H1 (cell line): ENCODE results near the gene CDKL5. TPM values are rescaled to one million over a fixed set of nuclear protein-coding genes. Genes with fewer than 3 reads are reported as not detected.

Experiments used
- CTCF ChIA-PET: fragments of 300-600 bp; sonication (Branson Sonifier 250); formaldehyde crosslinking; loops from one replicate; lab custom pipeline; 2021; ENCODE audit not compliant: partially characterized antibody; lab: Charles Lee
- POLR2A ChIA-PET: fragments of 300-600 bp; sonication (Branson Sonifier 250); formaldehyde crosslinking; loops from one replicate; lab custom pipeline; 2021; ENCODE audit warnings: inconsistent platforms; ENCODE audit not compliant: partially characterized antibody; lab: Charles Lee
- DNase-seq, 2 experiments: peaks; one replicate each; pipeline versions ENCODE4 v3.0.0 to v3.0.0-alpha.2; 2010 to 2022; ENCODE audit warnings: low spot score in 2 of 2, low read depth in 1 of 2, mixed read lengths in 1 of 2
- FAIRE-seq: peaks from 2 replicates; lab custom pipeline; 2011; peaks lifted over from hg19 to GRCh38; lab: Jason Lieb, UNC
- H2AFZ ChIP-seq: 2 replicates; pipeline ENCODE4 v1.8.1; 2012; ENCODE audit warnings: low read length, inconsistent platforms
- H2AK5ac ChIP-seq: 2 replicates; pipeline ENCODE4 v1.6.1; 2013; ENCODE audit warnings: low read depth, low read length
- H2BK120ac ChIP-seq: replicated peaks from 2 replicates; pipeline ENCODE3; 2013; ENCODE audit warnings: low read depth, low read length, inconsistent platforms
- H2BK12ac ChIP-seq: 2 replicates; pipeline ENCODE4 v1.6.1; 2013; ENCODE audit warnings: low read depth, low read length
- H2BK15ac ChIP-seq: 2 replicates; pipeline ENCODE4 v1.6.1; 2013; ENCODE audit warnings: low read length
- H2BK20ac ChIP-seq: 2 replicates; pipeline ENCODE4 v1.6.1; 2013; ENCODE audit warnings: low read length
- H2BK5ac ChIP-seq: 2 replicates; pipeline ENCODE4 v1.6.1; 2013; ENCODE audit warnings: low read depth, low read length
- H3K14ac ChIP-seq: 2 replicates; pipeline ENCODE4 v1.6.1; 2013; ENCODE audit warnings: inconsistent platforms; ENCODE audit not compliant: insufficient read length
- H3K18ac ChIP-seq: 2 replicates; pipeline ENCODE4 v1.6.1; 2013; ENCODE audit warnings: low read length; ENCODE audit errors: extremely low read depth
- H3K23ac ChIP-seq: 2 replicates; pipeline ENCODE4 v1.6.1; 2013; ENCODE audit warnings: inconsistent platforms; ENCODE audit not compliant: insufficient read length
- H3K23me2 ChIP-seq: 2 replicates; pipeline ENCODE4 v1.6.1; 2013; ENCODE audit warnings: low read depth, low read length
- H3K27ac ChIP-seq: 2 replicates; pipeline ENCODE4 v1.6.1; 2011; ENCODE audit warnings: low read depth, low read length, inconsistent platforms
- H3K27me3 ChIP-seq, 4 experiments: replicated peaks in 1 of 4; 1 replicate in 1 of 4; 2 replicates in 3 of 4; pipeline versions ENCODE4 v1.6.1 to v1.8.1; 2011 to 2013; ENCODE audit warnings: low read length in 3 of 4, mild to moderate bottlenecking in 3 of 4, inconsistent platforms in 2 of 4, mixed read lengths in 2 of 4, moderate library complexity in 1 of 4; ENCODE audit not compliant: control insufficient read depth in 3 of 4, insufficient read depth in 3 of 4; ENCODE audit errors: extremely low read depth in 1 of 4
- H3K36me3 ChIP-seq, 4 experiments: 2 replicates each; pipeline versions ENCODE4 v1.6.1 to v1.8.1; 2011 to 2013; ENCODE audit warnings: mild to moderate bottlenecking in 4 of 4, low read length in 3 of 4, moderate library complexity in 2 of 4, control low read depth in 1 of 4, inconsistent platforms in 1 of 4; ENCODE audit not compliant: insufficient read depth in 4 of 4, control insufficient read depth in 2 of 4
- H3K4ac ChIP-seq: replicated peaks from 2 replicates; pipeline ENCODE3; 2013; ENCODE audit warnings: low read length, low read depth, mixed read lengths, inconsistent platforms; ENCODE audit not compliant: insufficient read length
- H3K4me1 ChIP-seq, 4 experiments: replicated peaks in 1 of 4; 1 replicate in 1 of 4; 2 replicates in 3 of 4; pipeline versions ENCODE4 v1.6.1 to v1.8.1; 2011 to 2013; ENCODE audit warnings: low read length in 3 of 4, inconsistent platforms in 2 of 4, mixed read lengths in 1 of 4; ENCODE audit not compliant: insufficient read depth in 4 of 4, control insufficient read depth in 3 of 4
- H3K4me2 ChIP-seq, 2 experiments: 2 replicates each; pipeline versions ENCODE4 v1.6.1 to v1.8.1; 2011 to 2013; ENCODE audit warnings: low read depth in 2 of 2, low read length in 2 of 2, control low read depth in 1 of 2, inconsistent platforms in 1 of 2, mild to moderate bottlenecking in 1 of 2; ENCODE audit not compliant: insufficient read depth in 1 of 2
- H3K4me3 ChIP-seq, 4 experiments: fragments of 200-600, 300-600 bp in 1 of 4; sonication (generic), shearing (Covaris generic), sonication (Bioruptor Twin) in 1 of 4; 2 replicates each; pipeline versions ENCODE4 v1.5.1 to v1.8.1; 2011 to 2016; ENCODE audit warnings: low read length in 4 of 4, low read depth in 3 of 4, control low read depth in 2 of 4, inconsistent platforms in 2 of 4, mild to moderate bottlenecking in 2 of 4, mixed read lengths in 1 of 4, moderate library complexity in 1 of 4; ENCODE audit not compliant: insufficient read depth in 2 of 4; ENCODE audit errors: extremely low read depth in 1 of 4
- H3K56ac ChIP-seq: replicated peaks from 2 replicates; pipeline ENCODE3; 2013; ENCODE audit warnings: low read depth, mild to moderate bottlenecking, mixed read lengths, low read length, inconsistent platforms; ENCODE audit not compliant: insufficient read length
- H3K79me1 ChIP-seq: 2 replicates; pipeline ENCODE4 v1.6.1; 2013; ENCODE audit warnings: low read depth, low read length, control low read depth
- H3K79me2 ChIP-seq, 2 experiments: 2 replicates each; pipeline versions ENCODE4 v1.6.1 to v1.8.1; 2012 to 2013; ENCODE audit warnings: low read length in 2 of 2, mild to moderate bottlenecking in 2 of 2, inconsistent platforms in 1 of 2; ENCODE audit not compliant: insufficient read depth in 2 of 2, control insufficient read depth in 1 of 2
- H3K9ac ChIP-seq, 4 experiments: replicated peaks in 1 of 4; 1 replicate in 1 of 4; 2 replicates in 3 of 4; pipeline versions ENCODE4 v1.6.1 to v1.8.1; 2011 to 2013; ENCODE audit warnings: low read depth in 3 of 4, low read length in 3 of 4, control low read depth in 2 of 4, mild to moderate bottlenecking in 2 of 4, moderate library complexity in 2 of 4, inconsistent platforms in 1 of 4; ENCODE audit errors: extremely low read depth in 1 of 4
- H3K9me3 ChIP-seq, 2 experiments: 2 replicates each; pipeline versions ENCODE4 v1.6.1 to v1.8.1; 2012 to 2013; ENCODE audit warnings: mild to moderate bottlenecking in 2 of 2, moderate library complexity in 2 of 2, control low read depth in 1 of 2, inconsistent platforms in 1 of 2, low read depth in 1 of 2, low read length in 1 of 2, mixed read lengths in 1 of 2; ENCODE audit not compliant: insufficient read depth in 2 of 2
- H4K20me1 ChIP-seq, 2 experiments: replicated peaks in 1 of 2; 2 replicates each; pipeline versions ENCODE3 to v1.8.1; 2011 to 2013; ENCODE audit warnings: inconsistent platforms in 2 of 2, low read length in 2 of 2, mild to moderate bottlenecking in 1 of 2; ENCODE audit not compliant: insufficient read depth in 2 of 2, control insufficient read depth in 1 of 2
- H4K5ac ChIP-seq: 2 replicates; pipeline ENCODE4 v1.6.1; 2013; ENCODE audit warnings: low read length, low read depth, mixed read lengths, inconsistent platforms; ENCODE audit not compliant: insufficient read length
- H4K8ac ChIP-seq: 2 replicates; pipeline ENCODE4 v1.8.0; 2013; ENCODE audit warnings: mild to moderate bottlenecking, moderate library complexity, low read length, inconsistent platforms; ENCODE audit not compliant: insufficient read depth; ENCODE audit errors: extremely low read depth
- H4K91ac ChIP-seq: replicated peaks from 2 replicates; pipeline ENCODE3; 2013; ENCODE audit warnings: low read length, mixed read lengths, inconsistent platforms; ENCODE audit not compliant: insufficient read length
- CTBP2 ChIP-seq: IDR thresholded peaks from 2 replicates; pipeline ENCODE4 v1.7.0; 2011; ENCODE audit warnings: borderline replicate concordance, mild to moderate bottlenecking, moderate library complexity, mixed read lengths, low read length; ENCODE audit not compliant: insufficient read depth, insufficient read length
- EGR1 ChIP-seq: IDR thresholded peaks from 2 replicates; pipeline ENCODE4 v1.6.1; 2011; ENCODE audit warnings: low read depth, low read length, borderline replicate concordance
- EP300 ChIP-seq, 2 experiments: IDR thresholded peaks; 1 replicate in 1 of 2; 2 replicates in 1 of 2; pipeline ENCODE4 v1.6.1; 2011 to 2012; ENCODE audit warnings: low read depth in 2 of 2, low read length in 2 of 2, mild to moderate bottlenecking in 2 of 2, borderline replicate concordance in 1 of 2, inconsistent platforms in 1 of 2, moderate library complexity in 1 of 2
- RAD21 ChIP-seq, 2 experiments: IDR thresholded peaks in 1 of 2; conservative IDR thresholded peaks in 1 of 2; 2 replicates each; pipeline ENCODE4 v1.6.1; 2011; ENCODE audit warnings: low read depth in 2 of 2, low read length in 2 of 2, improper control_type of control experiment in 1 of 2, inconsistent platforms in 1 of 2, mild to moderate bottlenecking in 1 of 2, moderate library complexity in 1 of 2
- SIRT6 ChIP-seq: IDR thresholded peaks from one replicate; pipeline ENCODE4 v1.7.1; 2012; ENCODE audit warnings: low read length, inconsistent platforms
- WGBS, 2 experiments: shearing (Covaris generic) in 1 of 2; methylation state at CpG; one replicate each; pipeline versions ENCODE4 v1.1.6 to v1.1.7; 2013 to 2015; ENCODE audit warnings: low lambda C conversion rate in 2 of 2, mixed read lengths in 2 of 2, inconsistent platforms in 1 of 2, low coverage in 1 of 2, missing lambda C conversion rate in 1 of 2; ENCODE audit not compliant: insufficient replicate concordance in 2 of 2, insufficient coverage in 1 of 2, insufficient read length in 1 of 2; ENCODE audit errors: extremely low coverage in 1 of 2, missing lambda C conversion rate in 1 of 2; 5-methylcytosine and 5-hydroxymethylcytosine counted together
- polyA plus RNA-seq, 7 experiments: library from polyadenylated mRNA; depleted of rRNA in 3 of 7; stranded (reverse) in 5 of 7; unstranded in 2 of 7; fragments of >200 nt in 5 of 7; fragments of 200-250 nt in 2 of 7; gene quantifications; 1 replicate in 5 of 7; 2 replicates in 1 of 7; 4 replicates in 1 of 7; pipeline versions ENCODE4 v1.2.1 to v1.2.3, GENCODE V29; 2011 to 2013; ENCODE audit warnings: missing spikeins in 2 of 7, mixed read lengths in 2 of 7
- total RNA-seq: library from RNA; stranded (reverse); fragmentation: NEBNext Ultra II Directional; extraction: Animal tissue kit (Norgen Biotek cat#: 25700); gene quantifications from 2 replicates; pipeline ENCODE4 v1.2.1, GENCODE V29; 2021
- TF ChIP-seq, protein P1 (sequence below): IDR thresholded peaks from 2 replicates; pipeline ENCODE4 v1.6.1; 2012; ENCODE audit warnings: inconsistent platforms

Gene CDKL5
- total and polyA plus RNA-seq, 2 of the 8 experiments (the other 6 are each of a cell fraction or from before 2014, with no cell fraction given): 5.5 to 15.6 TPM

DNA sequence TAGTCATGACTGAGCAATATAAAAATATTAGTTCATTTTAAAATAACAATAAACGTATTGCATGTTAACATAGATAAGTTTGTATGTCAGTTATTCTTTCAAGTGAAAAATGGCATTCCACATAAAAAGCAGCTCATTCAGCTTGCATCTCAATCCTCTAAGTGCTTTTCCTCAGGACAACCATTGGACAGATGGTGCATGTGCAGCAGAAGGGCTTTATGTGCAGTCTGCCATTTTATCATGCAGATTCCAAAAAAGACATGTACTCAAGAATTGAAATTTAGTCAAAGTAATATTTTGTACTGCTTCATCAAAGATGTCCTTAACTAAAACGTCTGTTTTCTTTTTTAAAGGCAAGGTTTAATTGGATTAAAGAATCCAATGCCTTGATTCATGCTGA lies 153.1 kb downstream of the CDKL5 start:
- no peak for DNase-seq
- H3K79me2 ChIP-seq: no peaks in the 10 kb centered on the region
- no peak overlapping the region for H3K14ac ChIP-seq
- TF ChIP-seq SIRT6 (no peak), CTBP2 (no peak), EGR1 (no peak), EP300 (IDR thresholded peaks at IDR 0.05; ENCODE audit: borderline replicate concordance in 1 of 2, low read depth in 2 of 2, low read length in 2 of 2) (no peak), RAD21 (IDR thresholded peaks at IDR 0.05 in 1 of 2, conservative IDR thresholded peaks at IDR 0.05 in 1 of 2; ENCODE audit: low read depth in 2 of 2, low read length in 2 of 2) (no peak)
- TF ChIP-seq, protein P1, sequence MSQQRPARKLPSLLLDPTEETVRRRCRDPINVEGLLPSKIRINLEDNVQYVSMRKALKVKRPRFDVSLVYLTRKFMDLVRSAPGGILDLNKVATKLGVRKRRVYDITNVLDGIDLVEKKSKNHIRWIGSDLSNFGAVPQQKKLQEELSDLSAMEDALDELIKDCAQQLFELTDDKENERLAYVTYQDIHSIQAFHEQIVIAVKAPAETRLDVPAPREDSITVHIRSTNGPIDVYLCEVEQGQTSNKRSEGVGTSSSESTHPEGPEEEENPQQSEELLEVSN: no peak
- no peak overlapping the region for H4K91ac ChIP-seq
- no peak overlapping the region for H3K23ac ChIP-seq
- 76% methylated on average over 2 of the region's 2 CpGs; no CpG with 5 or more reads in 1 of the 2 experiments for WGBS, 2 experiments
- H3K79me1 ChIP-seq: no peaks in the 10 kb centered on the region
- no peaks in the 10 kb centered on the region for H3K23me2 ChIP-seq
- H2BK120ac ChIP-seq: no peak overlapping the region
- POLR2A ChIA-PET: no interaction called here
- no peak overlapping the region for H2BK5ac ChIP-seq
- H2AK5ac ChIP-seq: no peak overlapping the region
- CTCF ChIA-PET: no interaction called here
- no peak overlapping the region for H4K8ac ChIP-seq
- H3K4me3 ChIP-seq: no peak overlapping the region
- H3K27ac ChIP-seq: no peak overlapping the region
- H2BK20ac ChIP-seq: no peak overlapping the region
- peaks cover 0 to 8% (median 0%) of the 10 kb centered on the region in 4 experiments; a peak in 2 of 8 replicates for H3K36me3 ChIP-seq
- H4K20me1 ChIP-seq: no peaks in the 10 kb centered on the region
- H3K56ac ChIP-seq: no peak overlapping the region
- H2BK12ac ChIP-seq: no peak overlapping the region
- no peaks in the 10 kb centered on the region for H3K27me3 ChIP-seq
- H3K4me1 ChIP-seq: no peaks in the 10 kb centered on the region
- no peaks in the 10 kb centered on the region for H3K9me3 ChIP-seq
- H3K9ac ChIP-seq: no peak overlapping the region
- H2BK15ac ChIP-seq: no peak overlapping the region
- no peak overlapping the region for H4K5ac ChIP-seq
- no peak for FAIRE-seq
- H2AFZ ChIP-seq: no peak overlapping the region
- H3K4me2 ChIP-seq: no peak overlapping the region
- H3K4ac ChIP-seq: no peak overlapping the region
- H3K18ac ChIP-seq: no peak overlapping the region
